HL-60 (cell line): ENCODE results near the gene PCDH1.

Experiments
- CTCF ChIP-seq: IDR thresholded peaks from one replicate; pipeline ENCODE4 v1.5.1; 2011; ENCODE audit warnings: low read length, control low read depth, inconsistent platforms; ENCODE audit not compliant: insufficient read depth
- POLR2AphosphoS5 ChIP-seq: IDR thresholded peaks from 2 replicates; pipeline ENCODE4 v1.6.1; 2012; ENCODE audit warnings: low read depth

- TF ChIP-seq CTCF (no peak), POLR2AphosphoS5 (no peak)
Observed at GRCh38 chr5:141804475-141804874, 73.7 kb downstream of the PCDH1 start.
